NB4 (cell line): Measurements from ENCODE around the gene ZNF746.

Source experiments
- POLR2A ChIP-seq: IDR thresholded peaks from 2 replicates; pipeline ENCODE4 v1.6.1; 2011; ENCODE audit warnings: mild to moderate bottlenecking; ENCODE audit not compliant: insufficient read length; ENCODE audit errors: extremely low read depth
- TF ChIP-seq, protein P1 (sequence below): IDR thresholded peaks from one replicate; pipeline ENCODE4 v1.5.1; 2012; ENCODE audit warnings: low read depth, low read length

DNA sequence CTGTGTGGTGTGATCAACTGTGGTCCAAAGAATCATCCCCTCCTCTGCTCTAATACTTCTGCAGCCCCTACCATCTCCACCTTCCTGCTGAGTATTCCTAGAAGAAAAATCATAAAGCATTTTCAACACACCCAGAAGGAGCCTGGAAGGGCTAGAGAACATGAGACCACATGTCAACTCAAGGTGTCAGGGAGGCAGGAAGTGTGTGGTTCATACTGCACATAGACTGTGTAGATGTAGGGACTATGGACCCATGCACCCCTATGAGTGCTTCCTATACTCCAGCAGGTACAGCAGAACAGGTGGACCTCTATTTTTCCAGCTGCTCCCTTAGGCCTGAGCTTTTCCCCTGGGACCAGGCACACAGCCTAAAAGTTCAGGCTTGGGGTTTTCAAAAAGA, 2.6 kb upstream of the ZNF746 start:
- TF ChIP-seq, protein P1, sequence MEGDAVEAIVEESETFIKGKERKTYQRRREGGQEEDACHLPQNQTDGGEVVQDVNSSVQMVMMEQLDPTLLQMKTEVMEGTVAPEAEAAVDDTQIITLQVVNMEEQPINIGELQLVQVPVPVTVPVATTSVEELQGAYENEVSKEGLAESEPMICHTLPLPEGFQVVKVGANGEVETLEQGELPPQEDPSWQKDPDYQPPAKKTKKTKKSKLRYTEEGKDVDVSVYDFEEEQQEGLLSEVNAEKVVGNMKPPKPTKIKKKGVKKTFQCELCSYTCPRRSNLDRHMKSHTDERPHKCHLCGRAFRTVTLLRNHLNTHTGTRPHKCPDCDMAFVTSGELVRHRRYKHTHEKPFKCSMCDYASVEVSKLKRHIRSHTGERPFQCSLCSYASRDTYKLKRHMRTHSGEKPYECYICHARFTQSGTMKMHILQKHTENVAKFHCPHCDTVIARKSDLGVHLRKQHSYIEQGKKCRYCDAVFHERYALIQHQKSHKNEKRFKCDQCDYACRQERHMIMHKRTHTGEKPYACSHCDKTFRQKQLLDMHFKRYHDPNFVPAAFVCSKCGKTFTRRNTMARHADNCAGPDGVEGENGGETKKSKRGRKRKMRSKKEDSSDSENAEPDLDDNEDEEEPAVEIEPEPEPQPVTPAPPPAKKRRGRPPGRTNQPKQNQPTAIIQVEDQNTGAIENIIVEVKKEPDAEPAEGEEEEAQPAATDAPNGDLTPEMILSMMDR: no peak
- TF ChIP-seq POLR2A: no peak
